Retinal pigment epithelial cell (primary cell): ENCODE data around the gene FER.

Experiments
- DNase-seq: peaks from one replicate; pipeline ENCODE4 v3.0.0-alpha.2; 2010; ENCODE audit warnings: low read depth
- H3K4me3 ChIP-seq: 2 replicates; pipeline ENCODE4 v1.5.1; 2011; ENCODE audit warnings: mild to moderate bottlenecking, low read length, control low read depth, moderate library complexity
- CTCF ChIP-seq: conservative IDR thresholded peaks from 2 replicates; pipeline ENCODE4 v1.5.1; 2011; ENCODE audit warnings: low read depth, low read length, control low read depth, inconsistent platforms

FER gene

GRCh38 chr5:109223531-109223930 lies 475.8 kb downstream of the FER start:
- H3K4me3 ChIP-seq = no peak overlapping the region
- peak; percentile 31 for TF ChIP-seq CTCF
- DNase-seq = no peak

- no peak overlapping the region for H3K4me3 ChIP-seq
- DNase-seq = no peak
- no peak for TF ChIP-seq CTCF
These were observed 476.7 kb downstream of the FER start for GRCh38 chr5:109224276-109224882.

- DNase-seq = no peak
- TF ChIP-seq CTCF = no peak
- H3K4me3 ChIP-seq = no peak overlapping the region
These were observed 478.3 kb downstream of the FER start for GRCh38 chr5:109225716-109226625.

- DNase-seq = no peak
- no peak for TF ChIP-seq CTCF
- no peak overlapping the region for H3K4me3 ChIP-seq
These were observed 482.7 kb downstream of the FER start for GRCh38 chr5:109230369-109230768.

GRCh38 chr5:109231331-109231730 lies 483.6 kb downstream of the FER start:
- DNase-seq = no peak

GRCh38 chr5:109234381-109234780 lies 486.7 kb downstream of the FER start:
- no peak for DNase-seq
- H3K4me3 ChIP-seq = no peak overlapping the region
- no peak for TF ChIP-seq CTCF

More at GRCh38 chr5:109231331-109231730, 483.6 kb downstream of the FER start:
- no peak overlapping the region for H3K4me3 ChIP-seq
- no peak for TF ChIP-seq CTCF
